ENCODE results near the gene ARPC1A. TPM values are rescaled to one million over a fixed set of nuclear protein-coding genes. Genes with fewer than 3 reads are reported as not detected.

Gene ARPC1A
- total RNA-seq, 1 donor from 2014 or later: 143 TPM

DNA sequence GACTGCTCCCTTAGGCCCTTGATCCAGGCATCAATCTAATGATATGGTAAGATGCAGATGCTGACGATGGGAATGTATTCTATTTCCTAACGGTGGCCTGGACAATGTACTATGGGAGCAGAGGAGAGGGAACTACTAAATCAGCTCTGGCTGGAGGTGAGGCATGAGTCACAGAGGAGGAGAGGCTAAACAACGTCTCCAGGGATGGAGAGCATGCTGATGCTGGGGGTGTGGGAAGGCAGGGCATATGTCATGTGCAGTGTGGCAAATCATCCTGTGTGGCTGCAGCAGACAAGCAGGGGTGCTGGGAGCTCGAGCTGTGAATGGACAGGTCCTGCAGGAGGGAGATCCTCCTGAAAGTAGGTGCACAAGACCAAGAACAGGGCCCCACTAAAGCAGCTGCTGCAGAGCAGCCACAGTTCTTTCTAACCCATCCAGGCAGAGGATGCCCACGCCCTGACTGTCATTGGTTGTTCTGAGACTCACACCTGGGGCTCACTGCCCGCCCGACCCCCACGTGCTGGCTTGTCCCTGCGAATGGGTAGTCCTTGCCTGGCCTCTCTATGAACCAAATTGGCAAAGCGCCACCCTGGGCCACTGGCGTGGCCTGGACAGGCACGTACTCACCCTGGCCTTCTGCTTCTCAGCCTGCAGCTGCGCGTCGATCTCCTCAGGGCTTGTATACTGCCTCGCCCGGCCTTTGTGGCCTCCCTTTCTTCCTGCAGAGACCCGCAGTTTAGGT is 78.7 kb downstream of the ARPC1A start:
- Mint-ChIP-seq H3K4me1 (peaks cover 14% of the 10 kb centered on the region), H3K4me3 (no peak overlapping the region), H3K36me3 (peaks cover 19% of the 10 kb centered on the region), H3K27me3 (ENCODE audit: insufficient read depth, low read depth) (peaks cover 6% of the 10 kb centered on the region), H3K27ac (no peak overlapping the region), H3K9me3 (no peaks in the 10 kb centered on the region)
- H3K27me3 ChIP-seq: no peaks in the 10 kb centered on the region
- no peaks in the 10 kb centered on the region for H3K36me3 ChIP-seq
- no peak for DNase-seq (ENCODE audit: low spot score)
- H2AFZ ChIP-seq (replicated peaks): no peak overlapping the region
- H3K9ac ChIP-seq: no peak overlapping the region
- TF ChIP-seq EZH2 (IDR thresholded peaks at IDR 0.05): no peak
- no peak for TF ChIP-seq EZH2phosphoT487 (IDR thresholded peaks at IDR 0.05)
- TF ChIP-seq, protein P1, sequence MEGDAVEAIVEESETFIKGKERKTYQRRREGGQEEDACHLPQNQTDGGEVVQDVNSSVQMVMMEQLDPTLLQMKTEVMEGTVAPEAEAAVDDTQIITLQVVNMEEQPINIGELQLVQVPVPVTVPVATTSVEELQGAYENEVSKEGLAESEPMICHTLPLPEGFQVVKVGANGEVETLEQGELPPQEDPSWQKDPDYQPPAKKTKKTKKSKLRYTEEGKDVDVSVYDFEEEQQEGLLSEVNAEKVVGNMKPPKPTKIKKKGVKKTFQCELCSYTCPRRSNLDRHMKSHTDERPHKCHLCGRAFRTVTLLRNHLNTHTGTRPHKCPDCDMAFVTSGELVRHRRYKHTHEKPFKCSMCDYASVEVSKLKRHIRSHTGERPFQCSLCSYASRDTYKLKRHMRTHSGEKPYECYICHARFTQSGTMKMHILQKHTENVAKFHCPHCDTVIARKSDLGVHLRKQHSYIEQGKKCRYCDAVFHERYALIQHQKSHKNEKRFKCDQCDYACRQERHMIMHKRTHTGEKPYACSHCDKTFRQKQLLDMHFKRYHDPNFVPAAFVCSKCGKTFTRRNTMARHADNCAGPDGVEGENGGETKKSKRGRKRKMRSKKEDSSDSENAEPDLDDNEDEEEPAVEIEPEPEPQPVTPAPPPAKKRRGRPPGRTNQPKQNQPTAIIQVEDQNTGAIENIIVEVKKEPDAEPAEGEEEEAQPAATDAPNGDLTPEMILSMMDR (IDR thresholded peaks at IDR 0.05): no peak
- H3K27ac ChIP-seq: no peak overlapping the region
- H3F3A ChIP-seq (ENCODE audit: low read depth): peaks cover 6% of the 10 kb centered on the region
- H3K4me3 ChIP-seq: no peak overlapping the region
- peaks cover 52% of the 10 kb centered on the region for H3K79me2 ChIP-seq (ENCODE audit: low read depth)
- H4K20me1 ChIP-seq (ENCODE audit: low read depth): peaks cover 55% of the 10 kb centered on the region
- H3K4me2 ChIP-seq: no peak overlapping the region
- H3K4me1 ChIP-seq: peaks cover 10% of the 10 kb centered on the region
- H3K9me3 ChIP-seq (ENCODE audit: low read depth): no peaks in the 10 kb centered on the region

DNA sequence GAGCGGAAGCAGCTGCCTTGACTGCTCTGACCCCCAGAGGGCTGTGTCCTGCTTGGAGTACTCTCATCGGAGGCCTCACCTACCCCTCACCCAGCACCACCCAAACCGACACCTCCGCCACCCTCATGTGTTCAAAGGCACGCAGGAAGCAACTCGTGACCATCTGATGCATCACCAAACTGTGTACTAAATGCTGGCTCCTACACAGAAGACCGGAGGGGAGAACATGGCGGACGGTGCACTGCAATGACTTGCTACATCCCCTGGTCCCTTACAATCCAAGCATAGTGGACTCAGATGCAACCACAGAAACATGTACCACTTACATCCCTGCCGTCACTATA is 79.3 kb downstream of the ARPC1A start:
- TF ChIP-seq EZH2 (IDR thresholded peaks at IDR 0.05): no peak
- no peak for TF ChIP-seq EZH2phosphoT487 (IDR thresholded peaks at IDR 0.05)
- TF ChIP-seq, protein P1 (IDR thresholded peaks at IDR 0.05): no peak
- peaks cover 60% of the 10 kb centered on the region for H4K20me1 ChIP-seq (ENCODE audit: low read depth)
- Mint-ChIP-seq H3K27ac (no peak overlapping the region), H3K36me3 (peaks cover 19% of the 10 kb centered on the region), H3K9me3 (no peaks in the 10 kb centered on the region), H3K4me1 (peaks cover 17% of the 10 kb centered on the region), H3K4me3 (peak overlapping the region; percentile 35), H3K27me3 (ENCODE audit: insufficient read depth, low read depth) (peaks cover 6% of the 10 kb centered on the region)
- peaks cover 10% of the 10 kb centered on the region for H3F3A ChIP-seq (ENCODE audit: low read depth)
- H3K4me3 ChIP-seq: no peak overlapping the region
- H3K79me2 ChIP-seq (ENCODE audit: low read depth): peaks cover 57% of the 10 kb centered on the region
- H3K9ac ChIP-seq: no peak overlapping the region
- no peaks in the 10 kb centered on the region for H3K36me3 ChIP-seq
- peaks cover 13% of the 10 kb centered on the region for H3K4me1 ChIP-seq
- H3K4me2 ChIP-seq: no peak overlapping the region
- H3K27ac ChIP-seq: no peak overlapping the region
- DNase-seq (ENCODE audit: low spot score): no peak
- no peaks in the 10 kb centered on the region for H3K9me3 ChIP-seq (ENCODE audit: low read depth)
- no peak overlapping the region for H2AFZ ChIP-seq (replicated peaks)
- H3K27me3 ChIP-seq: no peaks in the 10 kb centered on the region

GRCh38 chr7:99406557-99406956 is 80.9 kb downstream of the ARPC1A start:
- no peak overlapping the region for H3K27ac Mint-ChIP-seq
- peak overlapping the region; percentile 30 for H3K9ac ChIP-seq
- peaks cover 6% of the 10 kb centered on the region for H3K36me3 ChIP-seq
- H2AFZ ChIP-seq (replicated peaks): no peak overlapping the region
- H3K4me3 ChIP-seq: no peak overlapping the region
- H4K20me1 ChIP-seq (ENCODE audit: low read depth): peaks cover 57% of the 10 kb centered on the region
- peaks cover 10% of the 10 kb centered on the region for H3F3A ChIP-seq (ENCODE audit: low read depth)
- peaks cover 70% of the 10 kb centered on the region for H3K79me2 ChIP-seq (ENCODE audit: low read depth)
- peak overlapping the region; percentile 96 for H3K4me2 ChIP-seq
- peaks cover 22% of the 10 kb centered on the region for H3K4me1 Mint-ChIP-seq
- H3K36me3 Mint-ChIP-seq: peaks cover 17% of the 10 kb centered on the region
- peaks cover 15% of the 10 kb centered on the region for H3K4me1 ChIP-seq
- no peak for DNase-seq (ENCODE audit: low spot score)
- H3K27me3 ChIP-seq: no peaks in the 10 kb centered on the region
- H3K9me3 Mint-ChIP-seq: no peaks in the 10 kb centered on the region
- H3K27me3 Mint-ChIP-seq (ENCODE audit: insufficient read depth, low read depth): peaks cover 6% of the 10 kb centered on the region
- TF ChIP-seq EZH2 (IDR thresholded peaks at IDR 0.05) (no peak), EZH2phosphoT487 (IDR thresholded peaks at IDR 0.05) (no peak)
- TF ChIP-seq, protein P1 (IDR thresholded peaks at IDR 0.05): no peak
- no peaks in the 10 kb centered on the region for H3K9me3 ChIP-seq (ENCODE audit: low read depth)
- H3K4me3 Mint-ChIP-seq: peak overlapping the region; percentile 10
- H3K27ac ChIP-seq: no peak overlapping the region
